BLaER1 (cell line): ENCODE data around the gene CEP164.

Experiments used
- H3K27ac ChIP-seq: shearing (Covaris generic); formaldehyde crosslinking; 2 replicates; pipeline ENCODE4 v1.8.1; 2022
- H3K27me3 ChIP-seq: shearing (Covaris generic); formaldehyde crosslinking; 2 replicates; pipeline ENCODE4 v1.8.1; 2022
- H3K36me3 ChIP-seq: shearing (Covaris generic); formaldehyde crosslinking; 2 replicates; pipeline ENCODE4 v1.8.1; 2022
- H3K4me1 ChIP-seq: shearing (Covaris generic); formaldehyde crosslinking; 2 replicates; pipeline ENCODE4 v1.8.1; 2022
- H3K4me2 ChIP-seq: shearing (Covaris generic); formaldehyde crosslinking; 2 replicates; pipeline ENCODE4 v1.8.1; 2022
- H3K4me3 ChIP-seq: shearing (Covaris generic); formaldehyde crosslinking; 2 replicates; pipeline ENCODE4 v1.8.1; 2022
- H3K9ac ChIP-seq: shearing (Covaris generic); formaldehyde crosslinking; 2 replicates; pipeline ENCODE4 v1.8.1; 2022
- H3K9me3 ChIP-seq: shearing (Covaris generic); formaldehyde crosslinking; 2 replicates; pipeline ENCODE4 v1.8.1; 2022
- H4K20me1 ChIP-seq: shearing (Covaris generic); formaldehyde crosslinking; 2 replicates; pipeline ENCODE4 v1.8.1; 2022
- Cebpa-rat ChIP-seq: shearing (Covaris generic); IDR thresholded peaks from 2 replicates; pipeline ENCODE4 v1.8.1; 2022

CEP164 gene

DNA sequence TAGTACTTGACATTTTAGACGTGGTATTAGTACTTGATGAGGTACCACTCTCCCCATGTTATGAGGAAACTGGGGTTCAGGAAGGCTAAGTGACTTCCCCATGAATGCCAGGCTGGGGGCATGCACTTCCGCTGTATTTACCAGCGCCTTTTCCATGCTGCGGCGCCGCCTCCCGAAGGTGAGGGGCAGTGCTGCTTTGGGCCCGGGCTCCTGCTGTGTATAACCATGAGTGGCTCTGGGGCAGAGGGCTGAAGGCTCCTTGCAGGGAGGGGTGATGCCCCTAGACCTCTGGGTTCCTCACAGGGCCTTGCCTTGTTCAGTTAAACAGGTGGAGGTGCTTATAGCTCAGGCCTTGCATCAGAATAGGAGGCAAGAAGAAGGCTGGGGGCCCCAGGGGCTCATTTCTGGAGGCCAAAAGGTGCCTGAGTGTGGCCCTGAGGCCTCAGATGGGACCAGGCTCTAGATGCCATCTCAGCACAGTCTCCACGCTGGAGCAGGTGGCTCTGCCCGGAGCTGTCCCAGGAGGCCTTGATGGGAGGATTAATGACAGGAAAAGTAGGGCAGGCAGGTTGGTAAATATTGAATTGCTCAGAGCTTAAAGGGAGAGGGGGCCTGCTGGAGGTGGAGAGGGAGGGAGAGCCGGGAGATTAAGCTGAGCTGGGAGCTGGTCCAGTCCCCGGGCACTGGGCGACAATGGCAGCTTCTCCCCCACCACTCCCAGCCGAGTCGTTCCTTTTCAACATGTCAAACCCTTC, 129.6 kb downstream of the CEP164 start:
- TF ChIP-seq Cebpa-rat: no peak
- H3K4me2 ChIP-seq: no peak overlapping the region
- H3K9ac ChIP-seq: no peak overlapping the region
- peaks cover 14% of the 10 kb centered on the region; the same call in 1 of the 2 replicates for H3K9me3 ChIP-seq
- H3K27ac ChIP-seq: no peak overlapping the region
- no peak overlapping the region for H3K4me3 ChIP-seq
- no peaks in the 10 kb centered on the region for H3K4me1 ChIP-seq
- H3K27me3 ChIP-seq: no peaks in the 10 kb centered on the region
- H3K36me3 ChIP-seq: no peaks in the 10 kb centered on the region
- H4K20me1 ChIP-seq: no peaks in the 10 kb centered on the region

DNA sequence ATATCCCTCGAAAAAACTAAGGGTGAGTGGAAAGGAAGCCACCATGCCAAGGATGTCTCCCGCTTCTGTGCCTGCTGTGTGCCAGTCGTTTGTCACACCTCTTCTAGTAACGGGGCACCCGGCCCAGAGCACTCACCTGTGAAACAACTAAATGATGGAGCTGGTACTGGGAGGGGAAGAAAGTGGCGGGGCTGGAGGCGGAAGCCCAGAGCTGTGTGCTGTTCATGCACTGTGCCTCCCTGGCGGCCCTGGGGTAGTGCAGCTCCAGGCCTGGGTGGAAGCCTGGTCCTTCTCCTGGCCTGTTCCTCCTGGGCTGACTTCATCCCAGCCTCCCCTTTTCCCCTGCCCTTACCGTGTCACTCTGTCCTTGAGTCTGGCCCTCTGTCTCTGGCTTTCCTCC, 130.2 kb downstream of the CEP164 start:
- no peaks in the 10 kb centered on the region for H4K20me1 ChIP-seq
- H3K4me2 ChIP-seq: no peak overlapping the region
- no peak for TF ChIP-seq Cebpa-rat
- no peaks in the 10 kb centered on the region for H3K36me3 ChIP-seq
- H3K4me3 ChIP-seq: no peak overlapping the region
- H3K27me3 ChIP-seq: no peaks in the 10 kb centered on the region
- H3K9ac ChIP-seq: no peak overlapping the region
- H3K4me1 ChIP-seq: no peaks in the 10 kb centered on the region
- peaks cover 14% of the 10 kb centered on the region; the same call in 1 of the 2 replicates for H3K9me3 ChIP-seq
- no peak overlapping the region for H3K27ac ChIP-seq

DNA sequence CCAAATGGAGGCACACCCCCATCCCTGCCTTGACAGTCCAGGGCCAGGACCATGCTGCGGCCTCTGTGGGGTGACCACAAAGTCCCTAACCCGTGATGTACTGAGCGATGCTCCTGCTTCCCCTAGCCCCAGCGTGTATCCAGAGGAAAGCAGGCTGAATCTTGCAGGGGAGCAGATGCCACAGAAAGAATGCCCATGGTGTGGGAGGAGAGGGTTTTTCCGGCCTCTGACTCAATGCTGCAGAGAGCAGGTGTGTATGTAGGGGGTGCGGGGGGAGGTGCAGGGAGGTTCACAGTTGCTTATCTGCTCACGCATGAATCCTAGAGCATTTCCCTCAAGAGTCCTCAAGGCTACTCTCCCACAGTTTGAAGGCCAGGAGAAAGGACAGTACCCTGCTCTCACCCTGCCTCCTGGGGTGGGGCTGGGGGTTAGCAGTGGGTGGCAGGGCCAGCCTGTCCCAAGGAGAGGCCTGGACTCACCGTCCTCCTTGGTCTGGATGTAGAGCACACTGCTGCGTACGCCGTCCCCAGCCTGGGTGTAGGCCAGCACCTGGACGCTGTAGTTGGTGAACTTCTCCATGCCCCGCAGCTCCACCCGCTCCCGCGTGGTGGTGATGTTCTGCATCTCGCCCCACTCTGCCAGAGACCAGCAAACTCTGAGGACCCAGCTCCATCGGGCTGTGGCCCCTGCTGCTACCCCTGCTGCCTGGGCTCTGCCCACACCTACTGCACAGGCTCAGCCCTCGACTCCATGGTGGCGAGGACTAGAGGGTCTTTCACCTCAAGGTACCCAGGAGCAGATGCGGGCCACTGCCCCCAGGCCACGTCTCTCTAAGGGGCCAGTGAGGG, 130.8 kb downstream of the CEP164 start:
- Histone ChIP-seq H3K4me1 (no peaks in the 10 kb centered on the region), H3K9ac (no peak overlapping the region), H3K27ac (no peak overlapping the region), H3K36me3 (no peaks in the 10 kb centered on the region), H3K27me3 (no peaks in the 10 kb centered on the region), H3K4me2 (no peak overlapping the region), H3K9me3 (peaks cover 14% of the 10 kb centered on the region; the same call in 1 of the 2 replicates), H3K4me3 (no peak overlapping the region), H4K20me1 (no peaks in the 10 kb centered on the region)
- no peak for TF ChIP-seq Cebpa-rat

DNA sequence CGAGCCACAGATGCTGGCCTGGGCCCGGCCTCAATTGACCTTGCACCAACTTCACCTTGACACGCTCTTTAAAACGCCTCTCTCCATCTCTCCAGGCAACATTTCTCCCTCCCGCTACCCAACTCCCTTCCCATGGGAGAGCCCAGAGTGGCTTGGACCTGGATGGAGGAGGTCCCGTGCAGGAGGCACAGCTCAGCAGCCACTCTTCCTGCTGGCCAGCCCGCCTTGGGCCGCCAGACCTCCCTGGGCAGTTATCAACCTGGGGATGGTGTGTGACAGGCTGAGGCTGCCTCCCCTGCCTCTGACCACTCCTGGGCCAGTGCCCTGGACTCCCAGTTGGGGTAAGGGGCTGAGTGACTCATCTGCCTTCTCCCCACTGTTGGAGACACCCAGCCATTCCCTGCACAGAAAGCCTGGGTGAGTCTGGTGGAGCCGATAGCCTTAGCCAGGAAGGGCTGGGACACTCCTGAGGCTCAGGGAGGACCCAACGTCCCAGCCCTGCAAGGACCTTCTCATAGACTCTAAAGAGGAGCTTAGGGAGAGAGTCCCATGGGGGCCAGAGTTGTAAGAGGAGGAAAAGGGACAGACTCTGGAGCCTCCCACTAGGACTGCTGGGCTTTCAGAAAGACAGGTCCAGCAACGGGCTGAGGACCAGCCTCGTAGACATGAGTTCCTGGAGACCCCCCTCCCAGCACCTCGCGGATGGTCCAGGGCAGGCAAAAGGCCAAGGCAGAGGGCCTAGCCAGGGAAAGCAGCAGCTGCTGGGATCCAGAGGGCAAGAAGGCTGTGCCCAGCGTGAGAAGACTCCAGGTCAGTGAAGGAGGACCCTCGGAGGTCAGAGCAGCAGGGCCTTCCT, 131.7 kb downstream of the CEP164 start:
- peaks cover 7% of the 10 kb centered on the region; the same call in 1 of the 2 replicates for H3K9me3 ChIP-seq
- H3K4me2 ChIP-seq: no peak overlapping the region
- no peak overlapping the region for H3K9ac ChIP-seq
- H3K36me3 ChIP-seq: no peaks in the 10 kb centered on the region
- H4K20me1 ChIP-seq: no peaks in the 10 kb centered on the region
- TF ChIP-seq Cebpa-rat: no peak
- H3K27ac ChIP-seq: no peak overlapping the region
- H3K27me3 ChIP-seq: no peaks in the 10 kb centered on the region
- H3K4me1 ChIP-seq: no peaks in the 10 kb centered on the region
- no peak overlapping the region for H3K4me3 ChIP-seq

DNA sequence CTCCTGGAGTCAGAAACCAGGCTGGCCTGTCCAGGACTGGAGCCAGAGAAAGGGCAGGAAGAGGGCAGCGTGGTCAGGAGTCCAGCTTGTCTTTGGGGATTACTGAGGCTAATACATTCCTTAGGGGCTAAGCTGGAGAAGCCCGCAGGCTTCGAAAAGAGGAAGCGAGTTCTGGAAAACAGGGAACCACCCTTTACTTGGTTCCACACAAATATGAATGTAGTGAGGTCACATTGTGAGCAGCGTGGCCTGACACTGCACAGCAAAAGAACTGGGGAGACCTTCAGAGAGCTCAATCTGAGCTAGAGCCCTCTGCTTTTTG, 132.3 kb downstream of the CEP164 start:
- no peak overlapping the region for H3K27ac ChIP-seq
- H3K4me2 ChIP-seq: no peak overlapping the region
- 0 out of 2 replicates have a peak, but pooled peaks cover under 1% of the 10 kb centered on the region for H3K9me3 ChIP-seq
- no peaks in the 10 kb centered on the region for H3K36me3 ChIP-seq
- H3K4me1 ChIP-seq: no peaks in the 10 kb centered on the region
- no peak overlapping the region for H3K4me3 ChIP-seq
- TF ChIP-seq Cebpa-rat: no peak
- no peaks in the 10 kb centered on the region for H3K27me3 ChIP-seq
- no peaks in the 10 kb centered on the region for H4K20me1 ChIP-seq
- no peak overlapping the region for H3K9ac ChIP-seq

DNA sequence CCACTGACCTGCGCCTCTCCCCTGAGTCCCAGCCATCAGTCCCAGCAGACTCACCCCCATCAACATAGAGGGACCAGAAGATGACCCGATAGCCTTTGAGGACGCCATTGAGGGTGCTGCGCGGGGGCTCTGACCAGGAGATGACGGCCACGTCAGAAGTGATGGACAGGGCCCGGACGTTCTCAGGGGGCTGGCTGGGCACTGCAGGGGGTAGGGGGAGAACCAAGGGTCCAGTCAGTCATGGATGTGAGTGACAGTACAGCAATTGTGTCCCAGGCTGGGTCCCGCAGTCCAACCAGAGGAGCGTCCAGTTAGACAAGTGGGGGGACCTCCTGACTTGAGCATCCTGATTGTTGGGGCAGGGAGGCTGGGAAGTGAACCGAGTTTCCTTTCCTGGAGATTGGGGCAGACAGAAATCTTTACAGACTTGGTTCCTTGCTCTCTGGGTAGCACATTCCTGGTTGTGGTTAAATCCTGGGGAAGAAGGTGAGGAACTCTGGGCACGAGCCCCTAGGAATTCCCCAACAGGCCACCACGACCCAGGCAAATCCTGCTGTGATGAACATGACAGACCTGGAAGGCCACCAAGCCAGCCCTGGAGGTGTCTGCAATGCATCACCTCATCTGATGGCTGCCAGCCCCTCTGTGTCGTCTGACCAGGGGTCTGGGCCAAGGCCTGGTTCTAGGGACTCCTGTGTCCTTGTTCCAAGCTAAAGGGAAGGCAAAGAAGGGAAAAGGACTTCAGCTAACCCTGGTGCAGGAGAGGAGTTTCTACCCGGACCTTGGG, 133.9 kb downstream of the CEP164 start:
- TF ChIP-seq Cebpa-rat: no peak
- Histone ChIP-seq H3K36me3 (no peaks in the 10 kb centered on the region), H3K9ac (no peak overlapping the region), H4K20me1 (no peaks in the 10 kb centered on the region), H3K4me3 (no peak overlapping the region), H3K4me1 (no peaks in the 10 kb centered on the region), H3K4me2 (no peak overlapping the region), H3K27me3 (no peaks in the 10 kb centered on the region), H3K9me3 (no peaks in the 10 kb centered on the region), H3K27ac (no peak overlapping the region)

DNA sequence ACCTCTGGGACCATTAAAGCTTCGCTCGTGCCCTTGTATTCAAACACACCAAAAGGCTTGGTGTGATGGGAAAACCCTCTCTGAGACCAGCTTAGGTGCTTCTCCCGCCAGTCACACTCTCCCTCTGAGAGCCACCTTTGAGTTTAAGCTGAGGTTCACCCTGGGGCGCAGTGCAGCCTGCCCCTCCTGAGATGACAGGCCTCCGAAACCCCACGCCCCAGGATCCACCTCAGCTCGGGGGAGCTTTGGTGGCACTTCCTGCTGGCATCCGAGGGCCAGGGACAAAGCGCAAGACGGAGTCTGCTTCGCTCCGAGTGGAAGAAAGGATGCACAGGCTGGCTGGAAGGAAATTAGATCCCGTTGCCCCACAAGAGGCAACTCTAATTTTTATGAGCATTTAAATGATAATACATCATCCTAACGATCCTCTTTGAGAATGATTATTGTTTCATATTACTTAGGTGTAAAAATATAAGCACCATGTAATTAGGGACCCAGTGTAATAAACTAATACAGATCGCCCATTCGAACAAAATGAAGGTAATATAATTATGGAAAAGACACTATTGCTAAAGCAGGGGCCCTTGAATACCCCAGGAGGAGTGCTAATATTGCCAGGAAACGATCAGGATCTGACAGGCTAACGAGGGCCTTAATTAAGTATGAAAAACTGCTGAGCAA, 134.7 kb downstream of the CEP164 start:
- no peak overlapping the region for H3K27ac ChIP-seq
- no peak for TF ChIP-seq Cebpa-rat
- H3K36me3 ChIP-seq: no peaks in the 10 kb centered on the region
- no peak overlapping the region for H3K4me2 ChIP-seq
- no peak overlapping the region for H3K4me3 ChIP-seq
- H4K20me1 ChIP-seq: no peaks in the 10 kb centered on the region
- H3K9me3 ChIP-seq: no peaks in the 10 kb centered on the region
- H3K4me1 ChIP-seq: no peaks in the 10 kb centered on the region
- H3K27me3 ChIP-seq: no peaks in the 10 kb centered on the region
- no peak overlapping the region for H3K9ac ChIP-seq

DNA sequence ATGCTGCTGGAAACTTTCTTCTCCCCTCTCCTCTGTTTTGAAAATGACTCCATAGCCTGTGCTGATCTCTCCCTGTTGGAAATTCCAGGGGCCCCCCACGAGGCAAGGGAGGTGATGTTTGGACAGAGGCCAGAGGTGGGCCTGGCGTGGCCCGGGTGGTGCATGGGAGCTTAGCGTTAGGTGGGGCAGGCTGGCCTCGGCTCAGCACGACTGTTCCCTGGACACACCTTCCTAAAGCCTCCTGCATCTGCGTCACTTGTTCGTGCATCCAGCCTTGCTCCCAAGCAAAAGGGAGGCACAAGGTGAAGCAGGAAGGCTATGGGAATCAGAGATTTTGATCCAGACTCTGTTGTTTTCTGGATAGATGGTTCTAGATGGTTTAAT, 135.2 kb downstream of the CEP164 start:
- no peak overlapping the region for H3K9ac ChIP-seq
- H3K36me3 ChIP-seq: no peaks in the 10 kb centered on the region
- no peaks in the 10 kb centered on the region for H3K9me3 ChIP-seq
- H3K4me1 ChIP-seq: no peaks in the 10 kb centered on the region
- H3K27ac ChIP-seq: no peak overlapping the region
- H3K4me3 ChIP-seq: no peak overlapping the region
- no peak for TF ChIP-seq Cebpa-rat
- H3K4me2 ChIP-seq: no peak overlapping the region
- H3K27me3 ChIP-seq: no peaks in the 10 kb centered on the region
- no peaks in the 10 kb centered on the region for H4K20me1 ChIP-seq
